CD8-positive, alpha-beta memory T cell (primary cell): Measurements from ENCODE around the gene ECPAS. TPM values are rescaled to one million over a fixed set of nuclear protein-coding genes. Genes with fewer than 3 reads are reported as not detected.
A peak's percentile ranks its signal among the peaks of the same experiment; 100 is the strongest.
"Not testable (repeated sequence)": the region's sequence is repeated elsewhere in the genome, so short reads cannot be mapped to it uniquely, and the experiment has no call there.

ENCODE experiments used
- CTCF ChIA-PET: fragments of 350-600 bp; sonication (Branson Sonifier 250); formaldehyde crosslinking; loops from one replicate; lab custom pipeline; 2021; ENCODE audit warnings: antibody characterized with exemption; lab: Charles Lee
- POLR2A ChIA-PET: fragments of 350-600 bp; sonication (Branson Sonifier 250); formaldehyde crosslinking; loops from one replicate; lab custom pipeline; 2021; ENCODE audit warnings: antibody characterized with exemption; lab: Charles Lee
- DNase-seq, 5 donors: peaks; one replicate each; pipeline versions ENCODE4 v3.0.0 to v3.0.0-alpha.2; 2020 to 2022; ENCODE audit warnings: mixed read lengths in 1 of 5
- H3K27ac ChIP-seq: one replicate; pipeline ENCODE4 v1.7.0; 2013; ENCODE audit warnings: low read depth, mild to moderate bottlenecking, low read length, moderate library complexity
- H3K27me3 ChIP-seq: 2 replicates; pipeline ENCODE4 v1.7.0; 2013; ENCODE audit warnings: low read length, mild to moderate bottlenecking; ENCODE audit not compliant: insufficient read depth, poor library complexity, severe bottlenecking
- H3K36me3 ChIP-seq: 2 replicates; pipeline ENCODE4 v1.7.0; 2013; ENCODE audit warnings: mild to moderate bottlenecking, low read length, moderate library complexity; ENCODE audit not compliant: insufficient read depth
- H3K4me1 ChIP-seq: 2 replicates; pipeline ENCODE4 v1.7.0; 2013; ENCODE audit warnings: mild to moderate bottlenecking, low read length, moderate library complexity; ENCODE audit not compliant: insufficient read depth
- H3K4me3 ChIP-seq: 2 replicates; pipeline ENCODE4 v1.7.0; 2013; ENCODE audit warnings: mild to moderate bottlenecking, low read length
- H3K9me3 ChIP-seq: 2 replicates; pipeline ENCODE4 v1.7.0; 2013; ENCODE audit warnings: mild to moderate bottlenecking, low read length
- H3K27ac Mint-ChIP-seq, 8 donors: one replicate each; pipeline ENCODE4 v1.8.0; 2020 to 2021; ENCODE audit warnings: mixed read lengths in 8 of 8, mild to moderate bottlenecking in 6 of 8, inconsistent platforms in 3 of 8, moderate library complexity in 3 of 8
- H3K27me3 Mint-ChIP-seq, 2 donors: one replicate each; pipeline ENCODE4 v1.8.0; 2020 to 2021; ENCODE audit warnings: mixed read lengths in 2 of 2, mild to moderate bottlenecking in 1 of 2, moderate library complexity in 1 of 2
- H3K36me3 Mint-ChIP-seq, 3 donors: one replicate each; pipeline ENCODE4 v1.8.0; 2020 to 2021; ENCODE audit warnings: mixed read lengths in 3 of 3, inconsistent platforms in 1 of 3, mild to moderate bottlenecking in 1 of 3
- H3K4me1 Mint-ChIP-seq, 3 donors: one replicate each; pipeline ENCODE4 v1.8.0; 2020 to 2021; ENCODE audit warnings: mixed read lengths in 3 of 3, inconsistent platforms in 1 of 3, mild to moderate bottlenecking in 1 of 3
- H3K4me3 Mint-ChIP-seq, 7 donors: one replicate each; pipeline ENCODE4 v1.8.0; 2020 to 2021; ENCODE audit warnings: mixed read lengths in 7 of 7, mild to moderate bottlenecking in 6 of 7, moderate library complexity in 4 of 7, inconsistent platforms in 2 of 7
- H3K9me3 Mint-ChIP-seq, 5 donors: one replicate each; pipeline ENCODE4 v1.8.0; 2020 to 2022; ENCODE audit warnings: mixed read lengths in 5 of 5, mild to moderate bottlenecking in 3 of 5, moderate library complexity in 2 of 5, inconsistent platforms in 1 of 5
- polyA plus RNA-seq: library from polyadenylated mRNA; unstranded; fragments of 300-500 nt; fragmentation: Illumina TruSeq; gene quantifications from one replicate; pipeline ENCODE4 v1.2.3, GENCODE V29; 2021
- total RNA-seq, 2 experiments: library from RNA; stranded (reverse); gene quantifications; one replicate each; pipeline ENCODE4 v1.2.3, GENCODE V29; 2021

Gene ECPAS
- total and polyA plus RNA-seq, 3 experiments from 2014 or later, result 16.5 to 92.8 (median 86.4) TPM

DNA sequence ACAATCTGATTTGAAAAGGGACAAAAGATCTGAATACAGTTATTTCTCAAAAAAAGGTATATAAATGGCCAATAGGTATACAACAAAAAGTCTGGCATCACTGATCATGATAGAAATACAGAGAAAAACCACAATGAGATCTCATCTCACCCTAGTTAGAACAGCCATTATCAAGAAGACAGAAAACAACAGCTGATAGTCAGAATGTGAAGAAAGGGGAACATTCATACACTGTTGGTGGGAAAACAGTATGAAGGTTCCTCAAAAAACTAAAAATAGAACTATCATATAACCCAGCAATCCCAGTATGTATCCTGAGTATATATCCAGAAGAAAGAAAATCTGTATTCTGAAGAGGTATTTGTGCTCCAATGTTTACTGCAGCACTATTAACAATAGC lies 78.5 kb downstream of the ECPAS start:
- H3K4me1 ChIP-seq, result no peaks in the 10 kb centered on the region
- no peaks in the 10 kb centered on the region for H3K27me3 ChIP-seq
- H3K27me3 Mint-ChIP-seq, result no peaks in the 10 kb centered on the region
- H3K27ac Mint-ChIP-seq, result no peak overlapping the region
- DNase-seq, result no peak
- H3K9me3 ChIP-seq, result peaks cover 4% of the 10 kb centered on the region
- no peak overlapping the region for H3K4me3 Mint-ChIP-seq
- CTCF ChIA-PET, result no interaction called here
- peaks cover 2 to 11% (median 10%) of the 10 kb centered on the region in 3 donors for H3K4me1 Mint-ChIP-seq
- POLR2A ChIA-PET, result no interaction called here
- peaks cover 19 to 30% (median 22%) of the 10 kb centered on the region in 5 donors for H3K9me3 Mint-ChIP-seq
- peaks cover 62 to 92% (median 77%) of the 10 kb centered on the region in 3 donors for H3K36me3 Mint-ChIP-seq
- no peak overlapping the region for H3K4me3 ChIP-seq
- no peak overlapping the region for H3K27ac ChIP-seq
- peaks cover 18% of the 10 kb centered on the region for H3K36me3 ChIP-seq

DNA sequence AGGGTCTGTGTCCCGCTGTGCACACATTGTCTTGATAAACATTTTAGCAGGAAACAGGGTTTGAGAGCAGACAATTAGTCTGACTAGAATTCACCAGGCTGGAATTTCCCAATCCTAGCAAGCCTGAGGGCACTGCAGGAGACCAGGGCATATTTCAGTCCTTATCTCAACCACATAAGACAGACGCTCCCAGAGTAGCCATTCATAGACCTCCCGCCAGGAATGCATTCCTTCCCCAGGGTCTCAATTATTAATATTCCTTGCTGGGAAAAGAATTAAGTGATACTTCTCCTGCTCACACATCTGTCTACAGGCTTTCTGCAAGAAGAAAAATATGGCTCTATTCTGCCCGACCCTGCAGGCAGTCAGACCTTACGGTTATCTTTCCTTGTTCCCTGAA lies 82.7 kb downstream of the ECPAS start:
- peaks cover 2 to 11% (median 11%) of the 10 kb centered on the region in 3 donors for H3K4me1 Mint-ChIP-seq
- H3K27me3 Mint-ChIP-seq, H3K27ac ChIP-seq, H3K4me3 ChIP-seq, CTCF ChIA-PET, POLR2A ChIA-PET, H3K4me1 ChIP-seq, DNase-seq, H3K27me3 ChIP-seq, H3K4me3 Mint-ChIP-seq: not testable (repeated sequence)
- H3K36me3 ChIP-seq, result peaks cover 30% of the 10 kb centered on the region
- H3K9me3 ChIP-seq, result peaks cover 11% of the 10 kb centered on the region
- peaks cover 58 to 89% (median 72%) of the 10 kb centered on the region in 3 donors for H3K36me3 Mint-ChIP-seq
- peak overlapping the region in 2 of 8 donors; percentile 32 to 64 for H3K27ac Mint-ChIP-seq
- H3K9me3 Mint-ChIP-seq, result peaks cover 28 to 38% (median 30%) of the 10 kb centered on the region in 5 donors

DNA sequence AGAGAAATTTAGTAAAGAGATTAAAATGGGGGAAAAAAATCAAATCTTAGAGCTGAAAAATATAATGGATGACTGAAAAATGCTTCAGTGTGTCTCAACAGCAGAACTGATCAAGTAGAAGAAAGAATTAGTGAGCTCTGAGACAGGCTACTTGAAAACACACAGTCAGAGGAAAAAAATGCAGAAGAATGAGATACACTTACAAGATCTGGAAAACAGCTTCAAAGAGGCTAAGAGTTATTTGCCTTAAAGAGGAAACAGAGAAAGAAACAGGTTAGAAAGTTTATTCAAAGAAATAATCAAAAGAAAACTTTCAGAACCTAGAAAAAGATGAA lies 83.7 kb downstream of the ECPAS start:
- H3K9me3 Mint-ChIP-seq, result peaks cover 28 to 31% (median 30%) of the 10 kb centered on the region in 5 donors
- H3K27me3 ChIP-seq, result no peaks in the 10 kb centered on the region
- peaks cover 27% of the 10 kb centered on the region for H3K36me3 ChIP-seq
- peaks cover 11% of the 10 kb centered on the region for H3K9me3 ChIP-seq
- H3K27me3 Mint-ChIP-seq, result no peaks in the 10 kb centered on the region
- ChIA-PET CTCF (no interaction called here), POLR2A (no interaction called here)
- no peak overlapping the region for H3K4me3 ChIP-seq
- peaks cover 2 to 11% (median 9%) of the 10 kb centered on the region in 3 donors for H3K4me1 Mint-ChIP-seq
- no peak overlapping the region for H3K4me3 Mint-ChIP-seq
- H3K27ac Mint-ChIP-seq, result no peak overlapping the region
- no peaks in the 10 kb centered on the region for H3K4me1 ChIP-seq
- DNase-seq, result no peak
- H3K36me3 Mint-ChIP-seq, result peaks cover 52 to 87% (median 67%) of the 10 kb centered on the region in 3 donors
- no peak overlapping the region for H3K27ac ChIP-seq

DNA sequence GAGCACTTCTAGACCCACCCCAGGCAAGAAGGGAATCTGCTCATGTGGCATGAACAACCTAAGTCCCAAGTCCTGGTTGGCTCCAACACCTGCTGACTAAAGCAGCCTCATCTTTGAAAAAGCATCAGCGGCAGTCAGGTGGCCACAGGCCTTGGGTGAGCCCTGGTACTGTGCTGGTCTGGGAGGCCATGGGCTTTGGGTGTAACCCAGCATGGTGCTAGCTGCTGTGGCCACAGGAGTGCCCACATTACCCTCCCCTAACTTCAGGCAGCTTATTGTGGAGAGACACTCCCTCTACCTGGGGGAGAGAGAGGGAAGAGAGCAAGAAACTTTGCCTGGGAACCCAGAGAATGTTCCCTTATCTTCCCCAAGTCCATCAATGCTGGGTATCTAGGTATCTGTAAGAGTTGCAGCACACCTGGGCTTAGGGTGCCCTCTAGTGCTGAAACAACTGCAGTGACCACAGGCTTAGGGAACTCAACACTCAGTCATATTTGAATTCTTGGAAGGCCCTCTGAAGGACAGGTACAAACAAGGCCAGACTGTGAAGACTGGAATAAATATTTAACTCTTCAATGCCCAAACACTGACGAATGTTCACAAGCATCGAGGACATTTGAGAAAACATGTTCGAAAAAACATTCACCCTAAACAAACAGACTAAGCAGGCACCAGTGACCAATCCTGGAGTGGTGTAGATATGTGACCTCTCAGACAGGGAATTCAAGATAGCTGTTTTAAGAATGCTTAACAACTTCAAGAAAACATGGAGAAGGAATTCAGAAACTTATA lies 84.2 kb downstream of the ECPAS start:
- H3K27me3 Mint-ChIP-seq, result no peaks in the 10 kb centered on the region
- DNase-seq, result no peak
- Histone ChIP-seq H3K36me3 (peaks cover 31% of the 10 kb centered on the region), H3K27me3 (no peaks in the 10 kb centered on the region), H3K9me3 (peaks cover 11% of the 10 kb centered on the region), H3K4me3 (no peak overlapping the region), H3K27ac (no peak overlapping the region), H3K4me1 (no peaks in the 10 kb centered on the region)
- H3K36me3 Mint-ChIP-seq, result peaks cover 52 to 87% (median 67%) of the 10 kb centered on the region in 3 donors
- ChIA-PET POLR2A (no interaction called here), CTCF (no interaction called here)
- H3K27ac Mint-ChIP-seq, result peak overlapping the region in 1 of 8 donors; percentile 84
- peaks cover 28 to 30% (median 28%) of the 10 kb centered on the region in 5 donors for H3K9me3 Mint-ChIP-seq
- peaks cover 2 to 11% (median 5%) of the 10 kb centered on the region in 3 donors for H3K4me1 Mint-ChIP-seq
- no peak overlapping the region for H3K4me3 Mint-ChIP-seq

DNA sequence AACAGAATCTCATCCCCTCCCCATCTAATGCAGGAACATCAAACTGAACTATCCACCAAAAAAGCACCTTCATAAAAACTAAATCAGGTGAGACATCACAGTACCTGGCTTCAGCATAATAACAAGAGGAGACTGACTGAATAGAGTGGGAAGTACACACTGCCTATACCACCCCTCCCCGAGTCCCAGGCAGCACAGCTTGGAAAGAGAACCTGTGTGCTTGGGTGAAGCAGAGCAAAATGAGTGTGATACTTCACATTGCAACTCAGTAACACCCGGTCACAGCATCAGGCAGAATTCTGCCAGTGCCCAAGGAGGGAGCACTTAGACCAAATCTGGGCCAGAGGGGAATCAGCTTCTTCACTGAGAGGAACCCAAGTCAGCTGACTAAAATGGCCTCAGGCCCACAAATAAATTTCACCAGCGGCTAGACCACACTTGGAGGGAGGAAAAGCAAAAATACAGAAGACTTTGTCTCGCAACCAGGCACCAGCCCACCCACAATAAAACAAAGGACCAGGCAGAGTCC lies 84.9 kb downstream of the ECPAS start:
- H3K27ac ChIP-seq, result no peak overlapping the region
- peaks cover 31% of the 10 kb centered on the region for H3K36me3 ChIP-seq
- H3K27ac Mint-ChIP-seq, result peak overlapping the region in 1 of 8 donors; percentile 84
- POLR2A ChIA-PET, result no interaction called here
- no peaks in the 10 kb centered on the region for H3K4me1 ChIP-seq
- H3K4me1 Mint-ChIP-seq, result peaks cover 0 to 8% (median 5%) of the 10 kb centered on the region in 3 donors
- H3K4me3 Mint-ChIP-seq, result no peak overlapping the region
- H3K36me3 Mint-ChIP-seq, result peaks cover 51 to 87% (median 65%) of the 10 kb centered on the region in 3 donors
- H3K9me3 ChIP-seq, result peaks cover 11% of the 10 kb centered on the region
- no peaks in the 10 kb centered on the region for H3K27me3 Mint-ChIP-seq
- DNase-seq, result no peak
- H3K27me3 ChIP-seq, result no peaks in the 10 kb centered on the region
- no peak overlapping the region for H3K4me3 ChIP-seq
- CTCF ChIA-PET, result no interaction called here
- peaks cover 23 to 30% (median 24%) of the 10 kb centered on the region in 5 donors for H3K9me3 Mint-ChIP-seq

DNA sequence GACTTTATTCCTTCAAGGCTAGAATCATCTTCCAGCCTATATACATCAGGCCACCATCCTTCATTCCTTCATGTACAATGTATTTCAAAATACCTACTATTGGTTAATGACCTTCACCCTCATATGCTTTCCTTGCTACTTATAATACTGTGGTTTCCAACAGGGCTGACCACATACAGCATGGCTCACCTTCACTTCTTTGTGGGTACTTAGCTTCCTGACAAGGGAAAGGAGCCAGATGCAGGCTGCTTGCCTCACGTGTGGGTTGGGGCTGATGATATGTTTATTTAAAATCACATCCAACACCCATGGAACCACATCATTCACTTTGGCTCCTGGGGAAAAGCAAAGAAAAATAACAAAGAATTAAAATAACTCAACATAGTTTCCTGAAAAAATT lies 90.2 kb downstream of the ECPAS start:
- H3K36me3 Mint-ChIP-seq, result peaks cover 33 to 64% (median 50%) of the 10 kb centered on the region in 3 donors
- no peaks in the 10 kb centered on the region for H3K4me1 ChIP-seq
- no peak overlapping the region for H3K27ac ChIP-seq
- CTCF ChIA-PET, result no interaction called here
- H3K27ac Mint-ChIP-seq, result peak overlapping the region in 4 of 8 donors; percentile 1 to 15 (median 9)
- H3K4me3 Mint-ChIP-seq, result no peak overlapping the region
- no peaks in the 10 kb centered on the region for H3K27me3 ChIP-seq
- H3K9me3 Mint-ChIP-seq, result no peaks in the 10 kb centered on the region
- H3K36me3 ChIP-seq, result peaks cover 33% of the 10 kb centered on the region
- no peak overlapping the region for H3K4me3 ChIP-seq
- H3K4me1 Mint-ChIP-seq, result peaks cover 0 to 9% (median 0%) of the 10 kb centered on the region in 3 donors
- no peaks in the 10 kb centered on the region for H3K9me3 ChIP-seq
- no peak for DNase-seq
- H3K27me3 Mint-ChIP-seq, result peaks cover 0 to 1% of the 10 kb centered on the region in 2 donors
- POLR2A ChIA-PET, result no interaction called here

DNA sequence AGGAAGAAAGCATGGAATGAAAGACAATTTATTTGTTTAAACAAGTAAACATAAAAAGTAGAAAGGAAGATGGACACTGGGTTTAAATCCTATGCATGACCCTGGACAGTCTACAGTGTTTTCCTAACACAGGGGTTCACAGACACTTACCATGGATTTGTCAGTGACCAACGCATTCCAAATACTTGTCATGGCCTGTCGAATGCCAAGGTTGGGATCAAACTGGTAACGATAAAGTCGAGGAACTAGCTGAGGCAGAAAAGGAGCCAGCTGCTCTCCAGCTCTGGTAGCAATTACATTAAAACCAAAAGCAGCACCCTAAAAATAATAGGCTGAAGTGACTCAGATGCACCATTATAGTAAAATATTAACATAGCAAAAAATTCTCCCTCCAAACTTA lies 94.8 kb downstream of the ECPAS start:
- no peaks in the 10 kb centered on the region for H3K27me3 ChIP-seq
- no peak for DNase-seq
- H3K36me3 ChIP-seq, result peaks cover 43% of the 10 kb centered on the region
- ChIA-PET CTCF (no interaction called here), POLR2A (no interaction called here)
- peaks cover 0 to 9% (median 0%) of the 10 kb centered on the region in 3 donors for H3K4me1 Mint-ChIP-seq
- H3K4me3 ChIP-seq, result no peak overlapping the region
- no peaks in the 10 kb centered on the region for H3K9me3 ChIP-seq
- H3K27me3 Mint-ChIP-seq, result peaks cover 0 to 1% of the 10 kb centered on the region in 2 donors
- H3K27ac ChIP-seq, result no peak overlapping the region
- no peaks in the 10 kb centered on the region for H3K9me3 Mint-ChIP-seq
- no peak overlapping the region for H3K27ac Mint-ChIP-seq
- H3K4me3 Mint-ChIP-seq, result no peak overlapping the region
- no peaks in the 10 kb centered on the region for H3K4me1 ChIP-seq
- peaks cover 18 to 34% (median 34%) of the 10 kb centered on the region in 3 donors for H3K36me3 Mint-ChIP-seq

DNA sequence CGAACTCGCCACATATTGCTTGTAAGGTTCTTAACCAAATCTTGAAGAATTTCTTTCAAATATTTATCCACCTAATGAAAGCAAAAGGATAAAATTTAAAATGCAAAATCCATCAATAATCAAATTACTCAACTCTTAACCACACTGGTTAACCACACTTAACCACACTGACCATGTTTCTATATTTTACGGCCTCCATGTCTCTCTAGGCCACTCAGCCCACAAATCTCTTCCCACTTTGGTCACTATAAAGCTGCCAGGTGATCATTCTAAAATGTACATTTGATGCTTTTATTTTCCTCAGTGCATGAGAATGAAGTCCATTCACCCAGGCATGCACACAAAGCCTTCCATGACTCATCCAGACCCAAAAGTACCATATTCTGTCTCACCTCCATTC lies 97.8 kb downstream of the ECPAS start:
- no peak overlapping the region for H3K27ac ChIP-seq
- CTCF ChIA-PET, result no interaction called here

More for the DNA sequence above, 97.8 kb downstream of the ECPAS start:
- Mint-ChIP-seq H3K9me3 (no peaks in the 10 kb centered on the region), H3K36me3 (peaks cover 13 to 31% (median 24%) of the 10 kb centered on the region in 3 donors), H3K4me1 (no peaks in the 10 kb centered on the region), H3K27ac (peak overlapping the region in 1 of 8 donors; percentile 61), H3K27me3 (no peaks in the 10 kb centered on the region), H3K4me3 (no peak overlapping the region)
- no peak for DNase-seq
- H3K4me3 ChIP-seq, result no peak overlapping the region
- H3K27me3 ChIP-seq, result no peaks in the 10 kb centered on the region
- POLR2A ChIA-PET, result no interaction called here
- no peaks in the 10 kb centered on the region for H3K4me1 ChIP-seq
- peaks cover 39% of the 10 kb centered on the region for H3K36me3 ChIP-seq
- H3K9me3 ChIP-seq, result no peaks in the 10 kb centered on the region
